GM12878 (cell line): ENCODE data around the gene SSTR1. TPM values are rescaled to one million over a fixed set of nuclear protein-coding genes. Genes with fewer than 3 reads are reported as not detected.

Experiments used
- ATAC-seq: fragments of 200-7000 bp; cut with Tn5 transposase; 3 replicates; pipeline ENCODE4 v1.9.1; 2020; ENCODE audit warnings: mild to moderate bottlenecking, moderate library complexity
- BruUV-seq: library from RNA; stranded (reverse); fragments of 400-500 nt; replicated peaks from 2 replicates; lab custom pipeline; 2021; lab: Mats Ljungman, UMichigan
- CTCF ChIA-PET: fragments of 300-600 bp; sonication (Branson Sonifier 250); formaldehyde crosslinking; extraction: SDS; loops from one replicate; lab custom pipeline; 2021; ENCODE audit warnings: inconsistent platforms; lab: Yijun Ruan, JAX
- POLR2A ChIA-PET: fragments of 350-600 bp; formaldehyde crosslinking; extraction: SDS; loops from one replicate; lab custom pipeline; 2021; ENCODE audit warnings: inconsistent platforms; lab: Charles Lee
- RAD21 ChIA-PET: fragments of 300-600 bp; sonication (Branson Sonifier 250); formaldehyde crosslinking; loops from one replicate; lab custom pipeline; 2023; ENCODE audit warnings: antibody characterized with exemption; ENCODE audit not compliant: unreplicated experiment; lab: Charles Lee
- SMC1A ChIA-PET: fragments of 300-600 bp; sonication (Branson Sonifier 250); formaldehyde crosslinking; loops from one replicate; lab custom pipeline; 2023; ENCODE audit not compliant: unreplicated experiment, uncharacterized antibody; lab: Charles Lee
- DNase-seq: peaks from one replicate; pipeline ENCODE4 v3.0.0-alpha.2; 2011; ENCODE audit warnings: low read depth, low spot score
- FAIRE-seq: peaks from 3 replicates; lab custom pipeline; 2011; peaks lifted over from hg19 to GRCh38; lab: Jason Lieb, UNC
- H2AFZ ChIP-seq: 2 replicates; pipeline ENCODE4 v1.6.0; 2011; ENCODE audit warnings: low read depth, low read length, control low read depth; ENCODE audit not compliant: control insufficient read depth
- H3K27ac ChIP-seq: 2 replicates; pipeline ENCODE4 v1.5.1; 2011; ENCODE audit warnings: control low read depth; ENCODE audit not compliant: control insufficient read depth, insufficient read depth
- H3K27me3 ChIP-seq, 2 experiments: replicated peaks in 1 of 2; 2 replicates each; pipeline versions ENCODE4 v1.6.0 to v1.6.1; 2011; ENCODE audit warnings: low read length in 1 of 2; ENCODE audit not compliant: control insufficient read depth in 2 of 2, insufficient read depth in 2 of 2
- H3K36me3 ChIP-seq, 2 experiments: 2 replicates each; pipeline ENCODE4 v1.5.1; 2011; ENCODE audit warnings: low read length in 1 of 2; ENCODE audit not compliant: control insufficient read depth in 2 of 2, insufficient read depth in 2 of 2
- H3K4me1 ChIP-seq: 2 replicates; pipeline ENCODE4 v1.6.1; 2011; ENCODE audit warnings: mild to moderate bottlenecking, low read length, moderate library complexity, mixed read lengths; ENCODE audit not compliant: control insufficient read depth, insufficient read depth
- H3K4me2 ChIP-seq: 2 replicates; pipeline ENCODE4 v1.6.0; 2011; ENCODE audit warnings: control low read depth; ENCODE audit not compliant: control insufficient read depth, insufficient read depth
- H3K4me3 ChIP-seq: fragments of 200-600 bp; sonication (generic); 2 replicates; pipeline ENCODE4 v1.5.1; 2016
- H3K79me2 ChIP-seq: 2 replicates; pipeline ENCODE4 v1.6.0; 2011; ENCODE audit warnings: low read length; ENCODE audit not compliant: control insufficient read depth, insufficient read depth
- H3K9ac ChIP-seq: 2 replicates; pipeline ENCODE4 v1.8.0; 2011; ENCODE audit warnings: low read length, control low read depth, mixed read lengths; ENCODE audit not compliant: control insufficient read depth, insufficient read depth
- H3K9me3 ChIP-seq: replicated peaks from 3 replicates; pipeline ENCODE4 v1.5.1; 2011; ENCODE audit warnings: mild to moderate bottlenecking, low read length; ENCODE audit not compliant: control insufficient read depth, insufficient read depth
- H4K20me1 ChIP-seq: 2 replicates; pipeline ENCODE4 v1.6.0; 2011; ENCODE audit not compliant: control insufficient read depth, insufficient read depth
- DPF2 ChIP-seq: fragments of 450-650 bp; IDR thresholded peaks from 2 replicates; pipeline ENCODE4 v1.6.1; 2017; ENCODE audit warnings: mild to moderate bottlenecking
- FOXK2 ChIP-seq: fragments of 450-650 bp; IDR thresholded peaks from 2 replicates; pipeline ENCODE4 v1.6.1; 2017; ENCODE audit warnings: mild to moderate bottlenecking, moderate library complexity
- SIX5 ChIP-seq: IDR thresholded peaks from 2 replicates; pipeline ENCODE4 v1.6.1; 2011; ENCODE audit warnings: mild to moderate bottlenecking, low read depth, low read length, moderate library complexity; ENCODE audit not compliant: severe bottlenecking
- ZSCAN29 ChIP-seq: fragments of 450-650 bp; IDR thresholded peaks from 2 replicates; pipeline ENCODE4 v1.6.1; 2017; ENCODE audit warnings: mild to moderate bottlenecking, moderate library complexity
- WGBS: methylation state at CpG from one replicate; pipeline ENCODE4 v1.1.6; 2016; ENCODE audit warnings: low lambda C conversion rate; ENCODE audit not compliant: insufficient replicate concordance, insufficient coverage; ENCODE audit errors: missing lambda C conversion rate; 5-methylcytosine and 5-hydroxymethylcytosine counted together
- in situ Hi-C: fragments of 300-500 bp; cut with MboI; formaldehyde crosslinking; loops from 9 replicates; pipeline ENCODE4 v1.14.3; 2018; ENCODE audit warnings: mixed read lengths
- intact Hi-C: fragments of 100-400 bp; cut with micrococcal nuclease; formaldehyde crosslinking; loops from one replicate; pipeline ENCODE4 v1.14.2; 2022; ENCODE audit not compliant: unreplicated experiment
- polyA plus RNA-seq, 11 experiments: library from polyadenylated mRNA; depleted of rRNA in 4 of 11; unstranded in 6 of 11; stranded (reverse) in 5 of 11; fragments of >200 nt; fragmentation: Nextera tagmentation in 4 of 11; fragmentation: Illumina TruSeq in 1 of 11; extraction: Ambion mirVana in 4 of 11; extraction: Trizol in 1 of 11; gene quantifications; 1 replicate in 1 of 11; 2 replicates in 10 of 11; pipeline versions ENCODE4 v1.2.1 to v1.2.3, GENCODE V29; 2011 to 2016; ENCODE audit warnings: inconsistent platforms in 2 of 11, missing spikeins in 2 of 11, low read depth in 1 of 11
- total RNA-seq, 4 experiments: library from RNA; depleted of rRNA in 3 of 4; stranded (reverse); fragments of >200 nt in 3 of 4; fragmentation: Illumina TruSeq in 1 of 4; extraction: Trizol in 1 of 4; gene quantifications; 2 replicates each; pipeline versions ENCODE4 v1.2.1 to v1.2.3, GENCODE V29; 2013 to 2021
- TF ChIP-seq, protein P1 (sequence below): fragments of 450-650 bp; IDR thresholded peaks from 2 replicates; pipeline ENCODE4 v1.6.1; 2016; ENCODE audit warnings: mild to moderate bottlenecking, moderate library complexity, borderline replicate concordance

Gene SSTR1
- total and polyA plus RNA-seq, 10 of the 15 experiments (the other 5 are each of a cell fraction or from before 2014, with no cell fraction given): 0.01 to 0.05 TPM; not detected in 8

DNA sequence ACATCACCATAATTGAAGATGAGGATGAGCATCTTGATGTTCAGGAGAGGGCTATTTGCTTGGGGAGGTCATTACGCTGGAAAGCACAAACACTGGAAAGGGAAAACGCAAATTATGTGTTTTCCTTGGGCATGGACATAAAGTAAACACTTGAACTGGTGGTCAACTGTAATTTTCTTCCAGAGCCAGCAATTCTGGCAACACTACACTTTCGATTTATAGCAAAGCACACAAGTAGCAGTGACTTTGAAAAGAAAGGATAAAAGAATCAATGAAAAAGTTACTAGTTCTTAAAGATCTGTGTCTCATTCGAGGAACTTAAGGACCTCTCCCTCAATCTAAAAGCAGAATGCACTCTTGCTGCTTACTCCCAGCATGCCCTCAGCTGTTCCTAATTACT, 46.0 kb downstream of the SSTR1 start:
- no peak for ATAC-seq
- H3K9me3 ChIP-seq: no peaks in the 10 kb centered on the region; the same call in 2 of the 3 replicates
- no peak overlapping the region for H3K4me2 ChIP-seq
- RAD21 ChIA-PET: no interaction called here
- TF ChIP-seq DPF2 (no peak), SIX5 (no peak), ZSCAN29 (no peak), FOXK2 (no peak)
- TF ChIP-seq, protein P1, sequence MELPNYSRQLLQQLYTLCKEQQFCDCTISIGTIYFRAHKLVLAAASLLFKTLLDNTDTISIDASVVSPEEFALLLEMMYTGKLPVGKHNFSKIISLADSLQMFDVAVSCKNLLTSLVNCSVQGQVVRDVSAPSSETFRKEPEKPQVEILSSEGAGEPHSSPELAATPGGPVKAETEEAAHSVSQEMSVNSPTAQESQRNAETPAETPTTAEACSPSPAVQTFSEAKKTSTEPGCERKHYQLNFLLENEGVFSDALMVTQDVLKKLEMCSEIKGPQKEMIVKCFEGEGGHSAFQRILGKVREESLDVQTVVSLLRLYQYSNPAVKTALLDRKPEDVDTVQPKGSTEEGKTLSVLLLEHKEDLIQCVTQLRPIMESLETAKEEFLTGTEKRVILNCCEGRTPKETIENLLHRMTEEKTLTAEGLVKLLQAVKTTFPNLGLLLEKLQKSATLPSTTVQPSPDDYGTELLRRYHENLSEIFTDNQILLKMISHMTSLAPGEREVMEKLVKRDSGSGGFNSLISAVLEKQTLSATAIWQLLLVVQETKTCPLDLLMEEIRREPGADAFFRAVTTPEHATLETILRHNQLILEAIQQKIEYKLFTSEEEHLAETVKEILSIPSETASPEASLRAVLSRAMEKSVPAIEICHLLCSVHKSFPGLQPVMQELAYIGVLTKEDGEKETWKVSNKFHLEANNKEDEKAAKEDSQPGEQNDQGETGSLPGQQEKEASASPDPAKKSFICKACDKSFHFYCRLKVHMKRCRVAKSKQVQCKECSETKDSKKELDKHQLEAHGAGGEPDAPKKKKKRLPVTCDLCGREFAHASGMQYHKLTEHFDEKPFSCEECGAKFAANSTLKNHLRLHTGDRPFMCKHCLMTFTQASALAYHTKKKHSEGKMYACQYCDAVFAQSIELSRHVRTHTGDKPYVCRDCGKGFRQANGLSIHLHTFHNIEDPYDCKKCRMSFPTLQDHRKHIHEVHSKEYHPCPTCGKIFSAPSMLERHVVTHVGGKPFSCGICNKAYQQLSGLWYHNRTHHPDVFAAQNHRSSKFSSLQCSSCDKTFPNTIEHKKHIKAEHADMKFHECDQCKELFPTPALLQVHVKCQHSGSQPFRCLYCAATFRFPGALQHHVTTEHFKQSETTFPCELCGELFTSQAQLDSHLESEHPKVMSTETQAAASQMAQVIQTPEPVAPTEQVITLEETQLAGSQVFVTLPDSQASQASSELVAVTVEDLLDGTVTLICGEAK: no peak
- TF ChIP-seq, all 136 proteins: peak for 0
- ChIA-PET SMC1A (no interaction called here), POLR2A (no interaction called here), CTCF (no interaction called here)
- no peak overlapping the region for H2AFZ ChIP-seq
- FAIRE-seq (no peak), DNase-seq (no peak)
- intact Hi-C loops: no loop called here
- no peaks in the 10 kb centered on the region for H3K4me1 ChIP-seq
- H3K36me3 ChIP-seq: no peaks in the 10 kb centered on the region
- H3K79me2 ChIP-seq: no peaks in the 10 kb centered on the region
- H3K27ac ChIP-seq: no peak overlapping the region
- no peak overlapping the region for H3K4me3 ChIP-seq
- no peak overlapping the region for H3K9ac ChIP-seq
- no peaks in the 10 kb centered on the region for H4K20me1 ChIP-seq
- WGBS: 9% methylated on average over 4 of the region's 4 CpGs
- in situ Hi-C loops: no loop called here
- BruUV-seq: no TSS peak
- H3K27me3 ChIP-seq: no peaks in the 10 kb centered on the region
